ENCODE data around the gene RGPD8.
"Not testable (repeated sequence)": the region's sequence is repeated elsewhere in the genome, so short reads cannot be mapped to it uniquely, and the experiment has no call there.

Gene RGPD8

GRCh38 chr2:112433480-112433879, at the start of gene RGPD8:
Gene RGPD8, minus strand, starts transcription at chr2:112433645. Its CDS starts 192 bp downstream, at chr2:112433453.
- DNase-seq, result not testable (repeated sequence)

- peak; percentile 16 for DNase-seq
Observed at GRCh38 chr2:112483042-112483473, 49.6 kb upstream of the RGPD8 start.

GRCh38 chr2:112482309-112483041, 49.0 kb upstream of the RGPD8 start:
- DNase-seq, result peak; percentile 52

GRCh38 chr2:112481528-112482233, 48.2 kb upstream of the RGPD8 start, which contains the start of gene TTL:
Gene TTL, plus strand, starts transcription at chr2:112482156. Its CDS starts 189 bp downstream, at chr2:112482345.
- DNase-seq, result peak; percentile 71

GRCh38 chr2:112481050-112481527, 47.6 kb upstream of the RGPD8 start:
- peak; percentile 58 for DNase-seq

- DNase-seq, result no peak
Observed at GRCh38 chr2:112480530-112481049, 47.1 kb upstream of the RGPD8 start.

GRCh38 chr2:112476434-112476833, 43.0 kb upstream of the RGPD8 start:
- DNase-seq, result no peak

GRCh38 chr2:112474844-112475486, 41.5 kb upstream of the RGPD8 start:
- no peak for DNase-seq

GRCh38 chr2:112472547-112473263, 39.3 kb upstream of the RGPD8 start:
- DNase-seq, result no peak

- DNase-seq, result no peak
Observed at GRCh38 chr2:112465382-112465781, 31.9 kb upstream of the RGPD8 start.

GRCh38 chr2:112463256-112463655, 29.8 kb upstream of the RGPD8 start:
- no peak for DNase-seq

GRCh38 chr2:112462178-112462577, 28.7 kb upstream of the RGPD8 start:
- no peak for DNase-seq

GRCh38 chr2:112459372-112459771, 25.9 kb upstream of the RGPD8 start:
- no peak for DNase-seq

- DNase-seq, result no peak
Observed at GRCh38 chr2:112454586-112454985, 21.1 kb upstream of the RGPD8 start.

GRCh38 chr2:112451317-112451716, 17.9 kb upstream of the RGPD8 start:
- no peak for DNase-seq

- DNase-seq, result no peak
Observed at GRCh38 chr2:112449854-112450253, 16.4 kb upstream of the RGPD8 start.

GRCh38 chr2:112444256-112444655, 10.8 kb upstream of the RGPD8 start:
- DNase-seq, result not testable (repeated sequence)

- not testable (repeated sequence) for DNase-seq
Observed at GRCh38 chr2:112438603-112439261, 5.3 kb upstream of the RGPD8 start.

- not testable (repeated sequence) for DNase-seq
Observed at GRCh38 chr2:112437405-112437831, 4.0 kb upstream of the RGPD8 start.

- DNase-seq, result not testable (repeated sequence)
Observed at GRCh38 chr2:112436993-112437392, 3.5 kb upstream of the RGPD8 start.

- DNase-seq, result not testable (repeated sequence)
Observed at GRCh38 chr2:112435716-112436431, 2.4 kb upstream of the RGPD8 start.
